ENCODE measurements around the gene INTS11. TPM values are rescaled to one million over a fixed set of nuclear protein-coding genes. Genes with fewer than 3 reads are reported as not detected.

Gene INTS11
- total and polyA plus RNA-seq, 2 donors from 2014 or later = 73.6 to 100 TPM

DNA sequence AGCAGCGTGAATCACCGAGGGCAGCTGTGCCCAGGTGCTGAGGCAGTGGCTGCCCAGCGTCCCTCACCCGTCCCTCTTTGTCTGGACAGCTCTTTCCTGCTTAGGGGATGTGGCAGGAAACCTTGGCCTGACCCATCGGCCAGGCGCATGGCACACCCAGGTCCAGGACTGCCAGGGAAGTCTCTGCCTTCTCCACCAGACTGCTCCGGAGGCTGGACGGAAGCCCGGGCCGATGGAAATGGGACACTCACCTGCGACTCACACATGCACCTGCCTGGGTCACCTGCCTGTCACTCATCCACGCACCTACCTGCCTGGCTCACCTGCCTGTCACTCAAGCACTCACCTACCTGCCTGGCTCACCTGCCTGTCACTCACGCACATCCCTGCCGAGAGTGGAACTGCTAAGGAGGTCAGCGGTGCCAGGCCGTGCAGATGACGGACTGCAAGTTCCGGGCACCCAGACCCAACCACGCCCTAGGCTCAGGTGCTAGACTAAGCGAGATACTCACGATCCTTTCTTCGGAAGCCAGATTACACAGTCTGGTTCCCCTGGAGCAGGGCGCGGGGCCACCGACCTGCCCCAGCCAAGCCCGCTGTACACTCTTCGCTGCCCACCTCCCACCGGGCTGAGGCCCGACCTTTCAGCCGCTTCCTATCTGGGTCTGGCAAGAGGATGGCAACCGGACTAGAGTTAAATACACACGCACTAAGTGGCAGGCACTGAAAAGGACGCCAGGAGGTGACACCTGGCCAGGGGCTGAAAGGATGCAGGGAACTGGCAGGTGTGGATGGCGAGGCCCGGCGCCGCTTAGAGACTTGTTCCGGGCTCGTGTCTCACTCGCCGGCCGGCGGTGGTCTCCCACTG lies 51.9 kb downstream of the INTS11 start:
- H3K27ac ChIP-seq (ENCODE audit: low read depth in 2 of 2, low read length in 2 of 2) = peak overlapping the region; percentile 51 to 52
- H3K4me3 ChIP-seq (ENCODE audit: low read length in 3 of 3) = peak overlapping the region; percentile 62 to 87 (median 70)
- H3K9me3 ChIP-seq (ENCODE audit: control insufficient read depth in 2 of 3, insufficient read depth in 1 of 3, low read length in 3 of 3) = no peaks in the 10 kb centered on the region
- DNase-seq = peak in 2 of 5 donors; percentile 58 to 88
- peaks cover 0 to 5% (median 0%) of the 10 kb centered on the region in 3 donors for H3K36me3 ChIP-seq (ENCODE audit: control insufficient read depth in 2 of 3, insufficient read depth in 3 of 3, low read length in 3 of 3)
- TF ChIP-seq, protein P1, sequence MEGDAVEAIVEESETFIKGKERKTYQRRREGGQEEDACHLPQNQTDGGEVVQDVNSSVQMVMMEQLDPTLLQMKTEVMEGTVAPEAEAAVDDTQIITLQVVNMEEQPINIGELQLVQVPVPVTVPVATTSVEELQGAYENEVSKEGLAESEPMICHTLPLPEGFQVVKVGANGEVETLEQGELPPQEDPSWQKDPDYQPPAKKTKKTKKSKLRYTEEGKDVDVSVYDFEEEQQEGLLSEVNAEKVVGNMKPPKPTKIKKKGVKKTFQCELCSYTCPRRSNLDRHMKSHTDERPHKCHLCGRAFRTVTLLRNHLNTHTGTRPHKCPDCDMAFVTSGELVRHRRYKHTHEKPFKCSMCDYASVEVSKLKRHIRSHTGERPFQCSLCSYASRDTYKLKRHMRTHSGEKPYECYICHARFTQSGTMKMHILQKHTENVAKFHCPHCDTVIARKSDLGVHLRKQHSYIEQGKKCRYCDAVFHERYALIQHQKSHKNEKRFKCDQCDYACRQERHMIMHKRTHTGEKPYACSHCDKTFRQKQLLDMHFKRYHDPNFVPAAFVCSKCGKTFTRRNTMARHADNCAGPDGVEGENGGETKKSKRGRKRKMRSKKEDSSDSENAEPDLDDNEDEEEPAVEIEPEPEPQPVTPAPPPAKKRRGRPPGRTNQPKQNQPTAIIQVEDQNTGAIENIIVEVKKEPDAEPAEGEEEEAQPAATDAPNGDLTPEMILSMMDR (IDR thresholded peaks at IDR 0.05; ENCODE audit: borderline replicate concordance, extremely low read depth, insufficient read depth) = no peak
- FAIRE-seq = no peak
- H3K4me1 ChIP-seq (ENCODE audit: control insufficient read depth in 2 of 3, insufficient read depth in 2 of 3, low read depth in 1 of 3, low read length in 3 of 3) = peaks cover 0 to 29% (median 25%) of the 10 kb centered on the region in 3 donors
- intact Hi-C loops (cut with DNase I) = no loop called here
- H3K27me3 ChIP-seq (ENCODE audit: control insufficient read depth, insufficient read depth, low read length) = no peaks in the 10 kb centered on the region
- H3K9ac ChIP-seq (ENCODE audit: low read length in 3 of 3) = peak overlapping the region; percentile 13 to 91 (median 26)

DNA sequence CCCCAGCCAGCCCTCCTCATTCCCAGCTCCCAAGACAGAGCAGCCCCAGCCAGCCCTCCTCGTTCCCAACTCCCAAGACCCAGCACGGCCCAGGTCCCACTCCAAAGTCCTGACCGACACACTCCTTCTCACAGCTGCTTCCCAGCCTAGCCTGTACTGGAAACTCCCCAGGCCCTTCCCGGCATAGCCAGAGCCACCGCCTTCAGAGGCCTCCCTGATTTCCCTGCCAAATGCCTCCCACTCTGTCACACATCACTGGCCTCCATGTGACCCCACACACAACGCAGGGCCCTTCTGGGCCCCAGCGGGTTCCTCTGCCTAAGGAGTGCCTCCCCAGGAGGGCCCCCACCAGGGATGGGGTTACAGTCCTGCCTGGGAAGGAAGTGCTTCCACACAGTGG lies 53.6 kb downstream of the INTS11 start:
- Histone ChIP-seq H3K36me3 (ENCODE audit: control insufficient read depth in 2 of 3, insufficient read depth in 3 of 3, low read length in 3 of 3) (peaks cover 0 to 5% (median 2%) of the 10 kb centered on the region in 3 donors), H3K27ac (ENCODE audit: low read depth in 2 of 2, low read length in 2 of 2) (peak overlapping the region in 1 of 2 donors; percentile 4), H3K9me3 (ENCODE audit: control insufficient read depth in 2 of 3, insufficient read depth in 1 of 3, low read length in 3 of 3) (no peaks in the 10 kb centered on the region), H3K4me1 (ENCODE audit: control insufficient read depth in 2 of 3, insufficient read depth in 2 of 3, low read depth in 1 of 3, low read length in 3 of 3) (peaks cover 0 to 29% (median 25%) of the 10 kb centered on the region in 3 donors), H3K9ac (ENCODE audit: low read length in 3 of 3) (peak overlapping the region in 1 of 3 donors; percentile 22), H3K4me3 (ENCODE audit: low read length in 3 of 3) (peak overlapping the region in 2 of 3 donors; percentile 16 to 25), H3K27me3 (ENCODE audit: control insufficient read depth, insufficient read depth, low read length) (no peaks in the 10 kb centered on the region)
- TF ChIP-seq, protein P1 (IDR thresholded peaks at IDR 0.05; ENCODE audit: borderline replicate concordance, extremely low read depth, insufficient read depth) = no peak
- FAIRE-seq (no peak), DNase-seq (peak in 1 of 5 donors; percentile 72)
- intact Hi-C loops (cut with DNase I) = no loop called here

DNA sequence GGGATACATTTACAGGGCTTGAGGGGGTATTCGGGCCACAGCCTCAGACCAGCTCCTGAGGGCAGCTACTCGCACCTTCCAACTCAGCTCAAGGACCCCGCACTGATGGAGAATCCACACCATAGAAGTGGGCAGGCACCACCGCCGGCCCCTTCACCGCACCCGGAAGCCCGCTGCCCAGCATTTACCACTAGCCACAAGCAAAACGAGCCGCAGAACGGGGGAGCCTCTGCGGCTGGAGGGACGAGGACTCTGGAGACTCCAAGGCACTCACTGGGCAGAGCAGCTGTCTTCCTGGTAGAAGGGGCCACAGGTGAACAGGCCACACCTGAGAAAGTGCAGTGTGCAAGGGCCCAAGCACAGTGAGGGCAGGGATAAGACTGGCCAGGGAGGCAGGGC lies 56.2 kb downstream of the INTS11 start:
- no peak overlapping the region for H3K27ac ChIP-seq (ENCODE audit: low read depth in 2 of 2, low read length in 2 of 2)
- no peak for FAIRE-seq
- no peak overlapping the region for H3K9ac ChIP-seq (ENCODE audit: low read length in 3 of 3)
- no peaks in the 10 kb centered on the region for H3K27me3 ChIP-seq (ENCODE audit: control insufficient read depth, insufficient read depth, low read length)
- no peak overlapping the region for H3K4me3 ChIP-seq (ENCODE audit: low read length in 3 of 3)
- peak in 1 of 5 donors; percentile 50 for DNase-seq
- peaks cover 0 to 27% (median 25%) of the 10 kb centered on the region in 3 donors for H3K4me1 ChIP-seq (ENCODE audit: control insufficient read depth in 2 of 3, insufficient read depth in 2 of 3, low read depth in 1 of 3, low read length in 3 of 3)
- intact Hi-C loops (cut with DNase I) = no loop called here
- H3K36me3 ChIP-seq (ENCODE audit: control insufficient read depth in 2 of 3, insufficient read depth in 3 of 3, low read length in 3 of 3) = peaks cover 2 to 7% (median 3%) of the 10 kb centered on the region in 3 donors
- TF ChIP-seq, protein P1 (IDR thresholded peaks at IDR 0.05; ENCODE audit: borderline replicate concordance, extremely low read depth, insufficient read depth) = no peak
- H3K9me3 ChIP-seq (ENCODE audit: control insufficient read depth in 2 of 3, insufficient read depth in 1 of 3, low read length in 3 of 3) = no peaks in the 10 kb centered on the region
